PC-9 (cell line): Measurements from ENCODE around the gene EPHB2. TPM values are rescaled to one million over a fixed set of nuclear protein-coding genes. Genes with fewer than 3 reads are reported as not detected.

Experiments used
- BruUV-seq: library from RNA; stranded (reverse); fragments of 400-500 nt; replicated peaks from 2 replicates; lab custom pipeline; 2021; lab: Mats Ljungman, UMichigan
- CTCF ChIA-PET: fragments of 300-600 bp; sonication (Branson Sonifier 250); formaldehyde crosslinking; loops from one replicate; lab custom pipeline; 2022; ENCODE audit warnings: antibody characterized with exemption; lab: Charles Lee
- POLR2A ChIA-PET: fragments of 300-600 bp; sonication (Branson Sonifier 250); formaldehyde crosslinking; loops from one replicate; lab custom pipeline; 2022; ENCODE audit warnings: antibody characterized with exemption; ENCODE audit not compliant: unreplicated experiment; lab: Charles Lee
- DNase-seq, 2 experiments: peaks; one replicate each; pipeline versions ENCODE4 v3.0.0 to v3.0.0-alpha.2; 2015 to 2022; ENCODE audit warnings: mixed read lengths in 1 of 2
- H2AFZ ChIP-seq: fragments of 200-600 bp; sonication (generic); 2 replicates; pipeline ENCODE4 v1.8.1; 2017; ENCODE audit warnings: antibody characterized with exemption
- H3F3A ChIP-seq: fragments of 200-600 bp; sonication (generic); 2 replicates; pipeline ENCODE4 v1.8.1; 2017; ENCODE audit warnings: antibody characterized with exemption, mild to moderate bottlenecking, low read depth; ENCODE audit not compliant: insufficient read depth
- H3K27ac ChIP-seq: fragments of 200-600 bp; sonication (generic); 2 replicates; pipeline ENCODE4 v1.6.1; 2016; ENCODE audit warnings: mixed run types
- H3K27me3 ChIP-seq: fragments of 200-600 bp; sonication (generic); 2 replicates; pipeline ENCODE4 v1.6.1; 2016; ENCODE audit warnings: low read depth, mixed run types; ENCODE audit not compliant: insufficient read depth
- H3K36me3 ChIP-seq: fragments of 200-600 bp; sonication (generic); 2 replicates; pipeline ENCODE4 v1.6.1; 2016; ENCODE audit warnings: low read depth, mixed run types
- H3K4me1 ChIP-seq: fragments of 200-600 bp; sonication (generic); replicated peaks from 2 replicates; pipeline ENCODE4 v1.6.1; 2016; ENCODE audit warnings: mixed run types; ENCODE audit not compliant: insufficient read depth
- H3K4me2 ChIP-seq: fragments of 200-600 bp; sonication (generic); 2 replicates; pipeline ENCODE4 v1.6.1; 2017; ENCODE audit warnings: mixed run types
- H3K4me3 ChIP-seq: fragments of 200-600 bp; sonication (generic); 2 replicates; pipeline ENCODE4 v1.6.1; 2016; ENCODE audit warnings: mixed run types
- H3K79me2 ChIP-seq: fragments of 200-600 bp; sonication (generic); 2 replicates; pipeline ENCODE4 v1.6.1; 2017; ENCODE audit warnings: low read depth, mixed run types
- H3K9me2 ChIP-seq: fragments of 200-600 bp; sonication (generic); 2 replicates; pipeline ENCODE4 v1.8.1; 2017; ENCODE audit warnings: mild to moderate bottlenecking; ENCODE audit not compliant: insufficient read depth
- H3K9me3 ChIP-seq: fragments of 200-600 bp; sonication (generic); 2 replicates; pipeline ENCODE4 v1.8.1; 2016; ENCODE audit warnings: low read depth; ENCODE audit not compliant: insufficient read depth
- H4K20me1 ChIP-seq: fragments of 200-600 bp; sonication (generic); 2 replicates; pipeline ENCODE4 v1.8.1; 2017; ENCODE audit not compliant: insufficient read depth
- EZH2 ChIP-seq: fragments of 200-600 bp; sonication (generic); IDR thresholded peaks from 2 replicates; pipeline ENCODE4 v1.8.0; 2017; ENCODE audit warnings: antibody characterized with exemption, low read depth
- intact Hi-C: fragments of 100-400 bp; cut with micrococcal nuclease; formaldehyde crosslinking; loops from one replicate; pipeline ENCODE4 v1.10.0; 2022; ENCODE audit not compliant: unreplicated experiment
- total RNA-seq: library from RNA; stranded (reverse); gene quantifications from 2 replicates; pipeline ENCODE4 v1.2.3, GENCODE V29; 2021
- TF ChIP-seq, protein P1 (sequence below): fragments of 200-600 bp; sonication (generic); conservative IDR thresholded peaks from 2 replicates; pipeline ENCODE4 v1.6.1; 2017; ENCODE audit warnings: mixed run types, antibody characterized with exemption, mild to moderate bottlenecking, moderate library complexity

Gene EPHB2
- total RNA-seq, 1 experiment from 2014 or later, result 26.7 TPM

GRCh38 chr1:22761101-22761500 lies 50.5 kb downstream of the EPHB2 start:
- Histone ChIP-seq H3K27ac (no peak overlapping the region), H2AFZ (no peak overlapping the region), H4K20me1 (no peaks in the 10 kb centered on the region), H3K27me3 (no peaks in the 10 kb centered on the region), H3K4me3 (no peak overlapping the region), H3K79me2 (no peaks in the 10 kb centered on the region), H3F3A (no peaks in the 10 kb centered on the region), H3K9me2 (no peaks in the 10 kb centered on the region), H3K36me3 (no peaks in the 10 kb centered on the region), H3K4me1 (no peaks in the 10 kb centered on the region), H3K4me2 (no peak overlapping the region), H3K9me3 (no peaks in the 10 kb centered on the region)
- intact Hi-C loops, result no loop called here
- no TSS peak for BruUV-seq
- POLR2A ChIA-PET, result no interaction called here
- no peak for DNase-seq
- CTCF ChIA-PET, result no interaction called here
- TF ChIP-seq EZH2, result no peak
- TF ChIP-seq, protein P1, sequence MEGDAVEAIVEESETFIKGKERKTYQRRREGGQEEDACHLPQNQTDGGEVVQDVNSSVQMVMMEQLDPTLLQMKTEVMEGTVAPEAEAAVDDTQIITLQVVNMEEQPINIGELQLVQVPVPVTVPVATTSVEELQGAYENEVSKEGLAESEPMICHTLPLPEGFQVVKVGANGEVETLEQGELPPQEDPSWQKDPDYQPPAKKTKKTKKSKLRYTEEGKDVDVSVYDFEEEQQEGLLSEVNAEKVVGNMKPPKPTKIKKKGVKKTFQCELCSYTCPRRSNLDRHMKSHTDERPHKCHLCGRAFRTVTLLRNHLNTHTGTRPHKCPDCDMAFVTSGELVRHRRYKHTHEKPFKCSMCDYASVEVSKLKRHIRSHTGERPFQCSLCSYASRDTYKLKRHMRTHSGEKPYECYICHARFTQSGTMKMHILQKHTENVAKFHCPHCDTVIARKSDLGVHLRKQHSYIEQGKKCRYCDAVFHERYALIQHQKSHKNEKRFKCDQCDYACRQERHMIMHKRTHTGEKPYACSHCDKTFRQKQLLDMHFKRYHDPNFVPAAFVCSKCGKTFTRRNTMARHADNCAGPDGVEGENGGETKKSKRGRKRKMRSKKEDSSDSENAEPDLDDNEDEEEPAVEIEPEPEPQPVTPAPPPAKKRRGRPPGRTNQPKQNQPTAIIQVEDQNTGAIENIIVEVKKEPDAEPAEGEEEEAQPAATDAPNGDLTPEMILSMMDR, result no peak

DNA sequence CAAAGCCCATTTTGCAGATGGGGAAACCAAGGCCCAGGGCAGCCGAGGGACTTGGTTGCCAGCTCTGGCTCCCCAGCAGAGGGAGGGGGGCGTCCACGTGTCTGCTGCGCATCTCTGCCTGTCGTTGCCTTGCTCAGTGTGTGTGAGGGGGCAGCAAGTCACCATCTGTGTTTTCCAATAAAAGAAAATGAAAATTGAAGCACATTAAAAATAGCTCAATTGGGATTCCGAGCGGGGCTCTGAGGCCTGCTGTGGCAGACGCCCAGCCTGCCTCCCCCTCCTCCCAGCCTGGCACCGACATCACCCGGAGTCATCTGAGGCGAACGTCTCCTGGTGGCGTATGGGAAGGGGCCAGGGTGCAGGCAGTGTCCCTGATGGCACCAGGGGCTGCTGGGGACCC lies 51.2 kb downstream of the EPHB2 start:
- no peaks in the 10 kb centered on the region for H3F3A ChIP-seq
- TF ChIP-seq, protein P1, result no peak
- no peak overlapping the region for H2AFZ ChIP-seq
- ChIA-PET POLR2A (interaction anchor here (0.6 kb wide), 2 partner anchors 103 to 413 kb away, joined by 3 read pairs; no protein-coding TSS in a partner anchor), CTCF (no interaction called here)
- H3K79me2 ChIP-seq, result no peaks in the 10 kb centered on the region
- no peaks in the 10 kb centered on the region for H4K20me1 ChIP-seq
- no peak for DNase-seq
- no peak overlapping the region for H3K4me2 ChIP-seq
- no peaks in the 10 kb centered on the region for H3K4me1 ChIP-seq
- intact Hi-C loops, result no loop called here
- no peaks in the 10 kb centered on the region for H3K9me3 ChIP-seq
- BruUV-seq, result no TSS peak
- no peak overlapping the region for H3K4me3 ChIP-seq
- no peak overlapping the region for H3K27ac ChIP-seq
- H3K9me2 ChIP-seq, result no peaks in the 10 kb centered on the region
- no peaks in the 10 kb centered on the region for H3K27me3 ChIP-seq
- H3K36me3 ChIP-seq, result no peaks in the 10 kb centered on the region

GRCh38 chr1:22763487-22764200 lies 53.0 kb downstream of the EPHB2 start:
- no peaks in the 10 kb centered on the region for H3K79me2 ChIP-seq
- H3K9me2 ChIP-seq, result no peaks in the 10 kb centered on the region
- no peaks in the 10 kb centered on the region for H3K36me3 ChIP-seq
- H3K4me2 ChIP-seq, result no peak overlapping the region
- no peak overlapping the region for H2AFZ ChIP-seq
- no peaks in the 10 kb centered on the region for H3K4me1 ChIP-seq
- H3K27ac ChIP-seq, result no peak overlapping the region
- no TSS peak for BruUV-seq
- TF ChIP-seq, protein P1, result no peak
- TF ChIP-seq EZH2, result no peak
- intact Hi-C loops, result no loop called here
- DNase-seq, result no peak
- no peaks in the 10 kb centered on the region for H3K27me3 ChIP-seq
- no peaks in the 10 kb centered on the region for H4K20me1 ChIP-seq
- no peaks in the 10 kb centered on the region for H3K9me3 ChIP-seq
- no peaks in the 10 kb centered on the region for H3F3A ChIP-seq
- ChIA-PET CTCF (no interaction called here), POLR2A (interaction anchor here (0.6 kb wide), 1 partner anchor 25 kb away, joined by 7 read pairs; no protein-coding TSS in a partner anchor)
- no peak overlapping the region for H3K4me3 ChIP-seq
